Measurements from ENCODE around the gene EPN2. TPM values are rescaled to one million over a fixed set of nuclear protein-coding genes. Genes with fewer than 3 reads are reported as not detected.
"Not testable (repeated sequence)": the region's sequence is repeated elsewhere in the genome, so short reads cannot be mapped to it uniquely, and the experiment has no call there.

The EPN2 gene
- 18.8 and 20.8 TPM in 2 replicates for total RNA-seq (2014; rRNA removed; shearing (Covaris generic))

GRCh38 chr17:19237139-19237388 is at the start of gene EPN2:
TSS of gene EPN2 (plus strand) at chr17:19237366. CDS start at chr17:19283120, 45,754 bp downstream.
- in situ Hi-C loops (cut with HindIII; ENCODE audit: low sequenced_read_pairs), result not testable (repeated sequence)
- DNase-seq (ENCODE audit: low spot score), result peak; percentile 66

DNA sequence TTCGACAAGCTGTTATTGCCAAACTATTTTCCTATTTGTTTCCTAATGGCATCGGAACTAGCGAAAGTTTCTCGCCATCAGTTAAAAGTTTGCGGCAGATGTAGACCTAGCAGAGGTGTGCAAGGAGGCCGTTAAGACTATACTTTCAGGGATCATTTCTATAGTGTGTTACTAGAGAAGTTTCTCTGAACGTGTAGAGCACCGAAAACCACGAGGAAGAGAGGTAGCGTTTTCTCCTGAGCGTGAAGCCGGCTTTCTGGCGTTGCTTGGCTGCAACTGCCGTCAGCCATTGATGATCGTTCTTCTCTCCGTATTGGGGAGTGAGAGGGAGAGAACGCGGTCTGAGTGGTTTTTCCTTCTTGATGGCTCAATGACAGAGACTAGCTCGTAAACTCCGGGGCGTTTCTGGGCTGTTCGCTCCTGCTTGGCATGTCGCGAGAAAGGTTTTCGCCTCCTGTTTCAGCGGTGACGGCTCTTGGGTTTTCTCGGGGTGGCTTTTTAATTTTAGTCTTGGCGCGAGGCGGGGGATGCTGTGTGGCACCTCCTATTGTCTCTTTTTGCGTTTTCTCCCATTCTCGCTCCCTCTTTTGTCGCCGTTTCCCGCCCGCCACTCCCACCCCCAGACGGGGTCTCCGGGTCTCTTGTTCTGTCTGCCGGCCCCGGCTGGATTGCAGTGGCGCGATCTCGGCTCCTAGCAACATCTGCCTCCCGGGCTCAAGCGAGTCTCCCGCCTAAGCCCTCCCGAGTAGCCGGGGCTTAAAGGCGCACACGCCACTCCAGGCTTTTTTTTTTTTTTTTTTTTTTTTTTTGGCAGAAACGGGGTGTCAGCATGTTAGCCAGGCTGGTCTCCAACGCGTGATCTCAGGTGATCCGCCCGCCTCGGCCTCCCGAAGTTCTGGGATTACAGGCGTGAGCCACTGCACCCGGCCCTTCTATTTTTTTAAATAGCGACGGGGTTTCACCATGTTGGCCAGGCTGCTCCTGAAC is 49.0 kb upstream of the EPN2 start:
- DNase-seq (ENCODE audit: low spot score); in situ Hi-C loops (cut with HindIII; ENCODE audit: low sequenced_read_pairs): not testable (repeated sequence)

GRCh38 chr17:19188870-19189708 is 48.1 kb upstream of the EPN2 start:
- DNase-seq (ENCODE audit: low spot score); in situ Hi-C loops (cut with HindIII; ENCODE audit: low sequenced_read_pairs): not testable (repeated sequence)

GRCh38 chr17:19189781-19190405 is 47.3 kb upstream of the EPN2 start:
- DNase-seq (ENCODE audit: low spot score); in situ Hi-C loops (cut with HindIII; ENCODE audit: low sequenced_read_pairs): not testable (repeated sequence)

- in situ Hi-C loops (cut with HindIII; ENCODE audit: low sequenced_read_pairs), result not testable (repeated sequence)
These were observed 40.6 kb upstream of the EPN2 start for GRCh38 chr17:19196382-19197204.

GRCh38 chr17:19202448-19202847 is 34.7 kb upstream of the EPN2 start:
- in situ Hi-C loops (cut with HindIII; ENCODE audit: low sequenced_read_pairs); DNase-seq (ENCODE audit: low spot score): not testable (repeated sequence)

More at GRCh38 chr17:19196382-19197204, 40.6 kb upstream of the EPN2 start:
- not testable (repeated sequence) for DNase-seq (ENCODE audit: low spot score)

- DNase-seq (ENCODE audit: low spot score); in situ Hi-C loops (cut with HindIII; ENCODE audit: low sequenced_read_pairs): not testable (repeated sequence)
These were observed 33.7 kb upstream of the EPN2 start for GRCh38 chr17:19203429-19203828.

- in situ Hi-C loops (cut with HindIII; ENCODE audit: low sequenced_read_pairs), result not testable (repeated sequence)
These were observed 21.9 kb upstream of the EPN2 start for GRCh38 chr17:19215074-19215860.

GRCh38 chr17:19216148-19216926 is 20.8 kb upstream of the EPN2 start:
- DNase-seq (ENCODE audit: low spot score); in situ Hi-C loops (cut with HindIII; ENCODE audit: low sequenced_read_pairs): not testable (repeated sequence)

More at GRCh38 chr17:19215074-19215860, 21.9 kb upstream of the EPN2 start:
- DNase-seq (ENCODE audit: low spot score), result not testable (repeated sequence)

DNA sequence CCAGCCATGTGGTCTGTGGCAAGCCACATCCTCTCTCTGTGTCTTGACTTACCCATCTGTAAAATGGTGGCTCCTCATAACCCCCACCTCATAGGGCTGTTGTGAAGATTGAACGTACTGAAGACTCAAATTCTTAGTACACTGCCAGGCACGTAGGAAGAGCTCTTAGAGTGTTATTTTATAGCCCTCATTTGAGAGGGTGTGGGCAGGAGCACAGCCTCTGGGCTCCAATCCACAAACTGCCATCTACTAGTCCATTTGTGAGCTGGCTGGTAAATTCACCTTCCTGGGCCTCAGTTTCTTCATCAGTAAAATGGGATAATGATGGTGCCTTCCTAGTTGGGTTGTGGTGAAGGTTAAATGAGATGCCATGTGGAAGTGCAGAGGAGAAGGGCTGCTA is 18.3 kb upstream of the EPN2 start:
- in situ Hi-C loops (cut with HindIII; ENCODE audit: low sequenced_read_pairs); DNase-seq (ENCODE audit: low spot score): not testable (repeated sequence)

GRCh38 chr17:19219384-19219783 is 17.8 kb upstream of the EPN2 start:
- in situ Hi-C loops (cut with HindIII; ENCODE audit: low sequenced_read_pairs); DNase-seq (ENCODE audit: low spot score): not testable (repeated sequence)

DNA sequence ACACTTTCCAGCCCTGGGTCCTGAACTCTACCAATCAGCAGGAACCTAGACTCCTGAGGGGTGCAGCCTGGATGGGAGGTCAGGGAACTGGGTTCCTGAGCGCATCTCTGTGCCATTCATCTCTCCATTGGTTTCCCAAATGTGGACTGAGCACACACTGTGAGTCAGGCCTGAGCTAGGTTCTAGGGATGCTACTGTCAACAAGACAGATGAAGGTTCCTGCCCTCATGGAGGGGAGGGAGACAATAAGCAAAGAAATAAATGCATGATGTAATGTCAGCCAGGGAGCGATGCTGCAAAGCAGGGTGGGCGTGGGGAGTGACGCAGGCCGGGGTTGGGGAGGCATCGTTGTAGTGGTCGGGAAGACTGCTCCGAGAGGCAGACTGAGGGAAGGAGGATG is 17.0 kb upstream of the EPN2 start:
- DNase-seq (ENCODE audit: low spot score); in situ Hi-C loops (cut with HindIII; ENCODE audit: low sequenced_read_pairs): not testable (repeated sequence)

DNA sequence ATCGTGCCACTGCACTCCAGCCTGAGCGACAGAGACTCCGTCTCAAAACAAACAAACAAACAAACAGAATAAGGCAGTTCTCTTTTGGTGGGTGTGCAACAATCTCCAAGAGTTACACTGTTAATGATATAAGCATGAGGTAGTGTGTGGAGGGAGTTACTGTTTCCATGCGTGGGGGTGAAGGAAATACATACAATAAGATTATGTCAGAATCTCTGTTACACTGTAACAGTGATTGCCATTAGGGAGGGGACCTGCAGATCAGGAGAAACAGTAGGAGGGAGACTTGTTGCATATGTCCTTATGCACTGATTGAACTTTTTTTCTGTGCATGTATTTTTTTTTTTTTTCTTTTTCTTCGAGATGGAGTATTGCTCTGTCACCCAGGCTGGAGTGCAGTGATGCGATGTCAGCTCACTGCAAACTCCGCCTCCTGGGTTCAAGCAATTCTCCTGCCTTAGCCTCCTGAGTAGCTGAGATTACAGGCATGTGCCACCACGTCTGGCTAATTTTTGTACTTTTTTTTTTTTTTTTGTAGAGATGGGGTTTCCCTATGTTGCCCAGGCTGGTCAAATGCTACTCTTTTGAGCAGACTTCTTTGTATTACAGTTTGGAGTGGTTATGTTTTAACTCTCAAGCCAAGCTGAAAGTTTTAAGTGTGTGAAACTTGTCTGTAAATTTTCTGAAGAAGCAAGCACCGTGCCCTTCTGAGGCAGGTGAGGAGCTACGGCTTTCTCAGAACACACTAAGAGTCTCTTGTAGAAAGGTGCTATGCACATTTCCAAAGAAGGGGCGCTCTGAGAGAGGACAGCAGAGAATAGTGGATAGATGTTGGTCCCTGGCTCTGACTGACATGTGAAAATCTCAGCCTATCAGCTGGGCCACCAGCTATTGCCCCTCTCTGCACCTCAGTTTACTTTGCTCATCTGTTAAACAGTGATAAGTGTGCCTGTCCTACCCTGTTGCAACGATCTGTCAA is 10.3 kb upstream of the EPN2 start:
- in situ Hi-C loops (cut with HindIII; ENCODE audit: low sequenced_read_pairs); DNase-seq (ENCODE audit: low spot score): not testable (repeated sequence)

GRCh38 chr17:19234676-19235075 is 2.5 kb upstream of the EPN2 start:
- in situ Hi-C loops (cut with HindIII; ENCODE audit: low sequenced_read_pairs); DNase-seq (ENCODE audit: low spot score): not testable (repeated sequence)

DNA sequence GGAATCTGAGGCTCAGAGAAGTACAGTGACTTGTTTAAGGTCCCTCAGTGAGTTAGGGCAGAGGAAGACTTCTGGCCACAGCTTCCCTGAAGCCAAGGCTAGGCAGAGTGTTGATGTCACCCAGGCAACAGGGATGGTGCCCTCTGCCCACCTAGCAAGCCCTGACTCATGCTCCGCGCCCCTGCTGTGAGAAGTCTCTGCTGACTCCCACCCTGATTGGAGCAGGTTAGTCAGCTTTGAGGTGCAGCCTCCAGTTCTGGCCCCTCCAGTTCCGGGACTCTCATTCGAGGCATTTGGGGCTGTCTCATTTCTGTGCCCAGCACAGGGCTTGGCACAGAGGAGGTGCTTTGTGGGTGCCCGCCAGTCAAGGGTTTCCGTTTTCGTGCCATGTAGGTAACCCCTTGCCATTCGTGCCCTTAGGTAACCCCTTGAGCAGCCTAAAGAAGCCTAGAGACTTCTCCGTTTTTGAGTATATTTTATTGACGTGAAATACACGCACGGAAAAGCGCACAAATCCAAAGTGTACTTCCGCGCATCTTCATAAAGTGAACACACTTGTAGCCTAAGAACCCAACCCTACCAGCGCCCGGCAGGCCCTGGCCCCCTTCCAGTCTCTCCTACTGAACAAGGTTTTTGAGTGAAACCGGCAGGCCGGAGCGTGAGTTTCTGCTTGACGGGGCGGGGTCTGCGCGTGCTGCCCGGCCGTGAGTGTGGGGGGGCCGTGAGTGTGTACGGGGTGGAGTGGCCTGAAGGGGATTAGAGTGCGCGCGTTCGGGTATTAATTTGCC is 621 bp upstream of the EPN2 start:
- DNase-seq (ENCODE audit: low spot score); in situ Hi-C loops (cut with HindIII; ENCODE audit: low sequenced_read_pairs): not testable (repeated sequence)

All from G401 (cell line).